M059J (cell line): ENCODE measurements around the gene WT1. TPM values are rescaled to one million over a fixed set of nuclear protein-coding genes. Genes with fewer than 3 reads are reported as not detected.

Experiments used
- DNase-seq: peaks from one replicate; pipeline ENCODE4 v3.0.0-alpha.2; 2012; ENCODE audit warnings: low read depth
- total RNA-seq: library from RNA; depleted of rRNA; stranded (reverse); fragments of >200 nt; shearing (Covaris generic); gene quantifications from 2 replicates; pipeline ENCODE4 v1.2.3, GENCODE V29; 2014

Gene WT1
- total RNA-seq, 1 experiment from 2014 or later: 5.9 TPM

- DNase-seq: peak; percentile 67
Measured at GRCh38 chr11:32438866-32439489, 3.6 kb upstream of the WT1 start.

DNA sequence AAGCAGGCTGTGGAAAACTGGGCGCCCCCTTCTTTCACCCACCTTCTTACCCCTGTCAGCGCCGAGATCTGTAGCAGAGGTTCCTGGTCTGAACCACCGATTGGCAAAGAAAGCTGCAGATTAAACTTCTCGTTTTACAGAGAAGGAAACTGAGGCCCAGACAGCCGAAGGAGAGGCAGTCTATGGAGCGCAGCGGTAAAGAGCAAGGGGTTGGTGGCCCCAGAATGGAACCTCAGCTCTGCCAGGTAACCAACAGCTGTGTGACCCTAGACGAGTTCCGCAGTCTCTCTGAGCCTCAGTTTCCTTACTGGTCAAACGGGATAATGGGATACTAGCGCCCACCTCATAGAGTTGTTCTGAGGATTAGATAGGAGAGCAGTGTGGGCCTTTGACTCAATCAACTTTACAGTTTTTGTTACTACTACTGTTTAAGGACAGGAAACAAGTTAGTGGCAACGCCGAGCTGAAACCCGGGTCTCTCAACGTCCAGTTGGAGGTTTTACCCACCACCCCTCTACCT, 3.1 kb upstream of the WT1 start:
- DNase-seq: no peak

DNA sequence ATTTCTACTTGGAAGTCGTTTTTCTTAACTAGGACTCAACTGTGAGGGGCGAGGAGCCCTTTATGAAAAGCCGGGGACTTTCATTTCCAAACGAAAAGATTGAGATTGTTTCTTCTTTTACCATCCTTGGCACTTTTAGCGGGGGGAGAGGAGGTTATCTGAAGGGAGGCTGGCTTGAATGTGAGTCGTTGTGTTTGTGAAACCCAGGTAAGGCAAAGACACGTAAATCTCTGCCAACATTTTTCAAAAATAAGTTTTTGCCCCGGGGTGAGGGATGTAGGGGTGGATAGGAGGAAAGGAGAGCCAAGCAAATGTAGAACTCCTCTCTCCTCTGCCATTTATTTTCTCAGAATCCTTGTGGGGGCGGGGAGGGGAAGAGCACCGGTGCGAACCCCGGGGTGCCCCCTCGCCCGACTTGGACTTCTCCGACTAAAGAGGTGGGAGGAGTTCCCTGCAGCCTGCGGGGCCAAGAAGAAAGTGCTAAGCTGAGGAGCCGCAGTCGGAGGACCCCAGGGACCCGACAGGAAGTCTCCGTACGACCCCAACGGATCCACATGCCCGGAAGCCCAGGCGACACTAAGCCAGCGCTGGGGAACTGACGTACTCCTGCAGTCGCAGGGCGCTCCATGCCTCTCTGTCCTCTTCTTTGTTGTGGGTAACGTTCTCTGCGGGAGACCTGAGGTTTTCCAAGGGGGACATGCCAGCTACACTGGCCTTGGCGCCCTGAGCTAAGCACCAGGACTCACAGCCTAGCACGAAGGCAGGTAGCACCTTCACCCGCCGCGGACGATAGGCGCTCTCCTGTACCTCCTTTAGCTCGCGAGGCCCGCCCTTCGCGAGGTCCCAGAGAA, 2.4 kb upstream of the WT1 start:
- no peak for DNase-seq

GRCh38 chr11:32436751-32437494, 1.6 kb upstream of the WT1 start:
- no peak for DNase-seq

GRCh38 chr11:32435942-32436750, 807 bp upstream of the WT1 start:
- DNase-seq: peak; percentile 42

DNA sequence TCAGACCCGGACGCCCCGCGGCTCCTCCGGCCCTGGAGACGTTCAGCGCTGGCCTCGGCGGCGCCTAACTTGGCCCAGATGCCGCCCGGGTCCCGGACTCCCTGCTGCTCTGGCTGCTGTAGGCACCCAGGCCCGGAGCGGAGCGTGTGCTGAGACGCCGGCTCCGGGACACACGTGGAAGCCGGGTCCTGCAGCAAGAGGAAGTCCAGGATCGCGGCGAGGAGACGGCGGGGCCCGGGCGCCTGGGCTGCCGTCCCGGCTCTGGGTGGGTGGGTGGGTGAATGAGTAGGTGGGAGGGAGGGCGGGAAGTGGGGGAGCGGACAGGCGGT, 223 bp downstream of the WT1 start:
- peak; percentile 55 for DNase-seq

- DNase-seq: peak; percentile 52
Measured at GRCh38 chr11:32434356-32435151, 785 bp downstream of the WT1 start.

GRCh38 chr11:32433914-32434355, 1.4 kb downstream of the WT1 start:
- no peak for DNase-seq

DNA sequence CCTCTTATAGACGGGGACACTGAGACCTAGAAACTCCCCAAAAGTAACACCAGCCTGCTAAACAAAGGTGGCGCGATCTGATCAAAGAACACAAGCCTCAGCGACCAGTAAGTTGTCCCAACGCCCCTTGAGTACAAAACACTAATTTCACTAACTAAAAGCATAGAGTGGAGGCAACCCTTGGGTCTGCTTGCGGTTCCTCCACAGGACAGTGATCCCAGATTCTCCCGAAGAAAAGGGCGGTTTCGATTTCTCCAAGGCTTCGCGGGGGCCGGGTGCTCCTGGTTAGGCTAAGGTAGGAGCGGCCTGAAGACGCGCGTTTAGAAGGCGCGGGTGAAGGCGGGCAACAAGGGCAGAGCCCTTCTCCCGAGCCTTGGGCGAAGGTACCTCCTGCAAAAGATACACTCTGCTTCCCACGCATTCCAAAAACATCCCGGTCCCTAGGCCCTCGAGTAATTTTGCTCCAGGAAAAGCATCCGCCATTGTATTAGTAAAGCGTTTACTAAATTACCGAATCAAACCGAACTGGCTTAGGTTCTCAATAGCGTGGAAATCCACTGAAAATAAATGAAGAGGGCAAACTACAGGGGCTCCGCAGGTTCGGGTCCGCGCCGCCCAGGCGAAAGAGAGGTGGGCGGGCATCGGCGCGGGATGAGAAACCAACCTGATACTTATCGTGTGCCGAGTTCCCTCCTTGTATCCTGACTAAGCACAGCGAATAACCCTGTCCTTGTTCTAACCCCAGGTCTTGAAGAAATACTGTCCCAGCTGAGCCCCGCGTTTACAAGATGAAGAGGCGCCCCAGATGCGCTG, 2.0 kb downstream of the WT1 start:
- no peak for DNase-seq

GRCh38 chr11:32432565-32432964, 2.8 kb downstream of the WT1 start:
- DNase-seq: no peak

- no peak for DNase-seq
Measured at GRCh38 chr11:32430568-32431381, 4.6 kb downstream of the WT1 start.

GRCh38 chr11:32429477-32429876, 5.9 kb downstream of the WT1 start:
- no peak for DNase-seq

GRCh38 chr11:32428665-32429303, 6.6 kb downstream of the WT1 start:
- no peak for DNase-seq

GRCh38 chr11:32427935-32428664, 7.2 kb downstream of the WT1 start:
- DNase-seq: no peak

GRCh38 chr11:32427616-32427934, 7.8 kb downstream of the WT1 start:
- no peak for DNase-seq

DNA sequence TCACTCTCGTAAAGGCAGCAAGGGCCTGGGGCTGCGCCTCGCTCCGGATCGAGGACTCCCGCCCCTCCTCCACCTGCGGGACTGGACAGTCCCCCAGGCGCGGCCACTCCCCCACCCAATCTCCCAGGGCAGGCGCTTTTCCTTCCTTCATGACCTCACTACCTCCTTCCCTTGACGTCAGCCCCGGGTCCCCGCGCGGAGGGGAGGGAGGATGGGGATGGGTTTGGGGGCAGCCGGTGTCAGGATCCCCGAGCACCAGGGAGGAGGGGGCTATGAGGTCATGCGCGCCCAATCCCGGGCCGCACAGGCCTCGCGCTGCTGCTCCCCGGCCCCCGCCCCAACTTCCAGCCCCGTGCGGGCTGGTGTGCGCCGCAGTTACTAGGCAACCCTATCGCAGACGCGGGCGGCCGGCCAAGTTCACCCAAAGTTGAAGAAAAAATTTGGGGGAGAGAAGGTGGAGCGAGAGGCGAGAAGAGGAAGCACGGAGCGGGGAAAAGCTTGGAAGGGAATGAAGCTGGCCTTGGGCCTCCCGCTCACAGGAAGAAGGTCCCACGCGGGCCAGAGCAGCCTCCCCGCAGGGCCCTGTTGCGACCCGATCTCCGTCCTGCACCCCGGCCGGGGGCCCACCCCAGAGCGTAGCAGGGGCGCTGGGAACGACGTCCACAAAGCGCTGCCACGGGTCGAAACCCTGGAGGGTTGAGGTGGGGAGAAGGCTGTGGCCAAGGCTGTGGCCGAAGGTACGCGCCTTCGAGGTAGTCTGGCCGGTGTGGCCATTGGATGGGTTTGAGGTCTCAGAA, 8.3 kb downstream of the WT1 start:
- peak; percentile 24 for DNase-seq

GRCh38 chr11:32426192-32426591, 9.1 kb downstream of the WT1 start:
- DNase-seq: no peak
